Measurements from ENCODE around the gene ZSWIM3. TPM values are rescaled to one million over a fixed set of nuclear protein-coding genes. Genes with fewer than 3 reads are reported as not detected.

Gene ZSWIM3
- total and polyA plus RNA-seq, 2 donors (not counting 3 experiments of a cell fraction or from before 2014, with no cell fraction given) = 3.8 to 4.4 TPM

GRCh38 chr20:45917790-45918141 is 60.4 kb downstream of the ZSWIM3 start:
- CTCF ChIA-PET = interaction anchor here (1.8 to 2.8 kb wide), 2 partner anchors 10 to 16 kb away, joined by 6 to 19 read pairs; partner anchors contain the start of gene PCIF1
- no peaks in the 10 kb centered on the region for H3K27me3 ChIP-seq (ENCODE audit: control insufficient read depth in 2 of 2, insufficient read depth in 2 of 2, low read length in 2 of 2)
- no peak overlapping the region for H3K9ac ChIP-seq (replicated peaks; ENCODE audit: extremely low read depth, insufficient read depth, low read length)
- H2AFZ ChIP-seq (ENCODE audit: low read depth, low read length) = no peak overlapping the region
- POLR2A ChIA-PET = no interaction called here
- H3K36me3 ChIP-seq (ENCODE audit: control insufficient read depth in 2 of 2, extremely low read depth in 1 of 2, insufficient read depth in 2 of 2, low read length in 2 of 2) = no peaks in the 10 kb centered on the region
- H3K79me2 ChIP-seq (ENCODE audit: control insufficient read depth, insufficient read depth, low read length) = no peaks in the 10 kb centered on the region
- TF ChIP-seq GATA2 (IDR thresholded peaks at IDR 0.05; ENCODE audit: insufficient read depth, insufficient read length, low read depth, low read length) (no peak), MYC (IDR thresholded peaks at IDR 0.05; ENCODE audit: low read depth, low read length) (no peak), POLR2A (IDR thresholded peaks at IDR 0.05; ENCODE audit: low read depth, low read length) (no peak), POLR2AphosphoS5 (IDR thresholded peaks at IDR 0.05; ENCODE audit: insufficient read depth, low read depth, low read length) (no peak), JUN (IDR thresholded peaks at IDR 0.05; ENCODE audit: borderline replicate concordance, insufficient read depth, insufficient read length, low read depth) (no peak), EZH2 (IDR thresholded peaks at IDR 0.05; ENCODE audit: borderline replicate concordance, low read depth, low read length, severe bottlenecking) (no peak), MAX (IDR thresholded peaks at IDR 0.05; ENCODE audit: insufficient read depth, insufficient read length) (no peak), FOS (IDR thresholded peaks at IDR 0.05; ENCODE audit: borderline replicate concordance, insufficient read depth, low read length) (no peak)
- TF ChIP-seq, protein P1, sequence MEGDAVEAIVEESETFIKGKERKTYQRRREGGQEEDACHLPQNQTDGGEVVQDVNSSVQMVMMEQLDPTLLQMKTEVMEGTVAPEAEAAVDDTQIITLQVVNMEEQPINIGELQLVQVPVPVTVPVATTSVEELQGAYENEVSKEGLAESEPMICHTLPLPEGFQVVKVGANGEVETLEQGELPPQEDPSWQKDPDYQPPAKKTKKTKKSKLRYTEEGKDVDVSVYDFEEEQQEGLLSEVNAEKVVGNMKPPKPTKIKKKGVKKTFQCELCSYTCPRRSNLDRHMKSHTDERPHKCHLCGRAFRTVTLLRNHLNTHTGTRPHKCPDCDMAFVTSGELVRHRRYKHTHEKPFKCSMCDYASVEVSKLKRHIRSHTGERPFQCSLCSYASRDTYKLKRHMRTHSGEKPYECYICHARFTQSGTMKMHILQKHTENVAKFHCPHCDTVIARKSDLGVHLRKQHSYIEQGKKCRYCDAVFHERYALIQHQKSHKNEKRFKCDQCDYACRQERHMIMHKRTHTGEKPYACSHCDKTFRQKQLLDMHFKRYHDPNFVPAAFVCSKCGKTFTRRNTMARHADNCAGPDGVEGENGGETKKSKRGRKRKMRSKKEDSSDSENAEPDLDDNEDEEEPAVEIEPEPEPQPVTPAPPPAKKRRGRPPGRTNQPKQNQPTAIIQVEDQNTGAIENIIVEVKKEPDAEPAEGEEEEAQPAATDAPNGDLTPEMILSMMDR (IDR thresholded peaks at IDR 0.05; ENCODE audit: extremely low read depth in 1 of 2, insufficient read depth in 1 of 2, low read depth in 1 of 2, low read length in 2 of 2) = no peak
- no peak overlapping the region for H3K4me3 ChIP-seq (replicated peaks in 1 of 3; ENCODE audit: insufficient read depth in 1 of 3, low read depth in 1 of 3, low read length in 3 of 3)
- H3K9me3 ChIP-seq (replicated peaks; ENCODE audit: control insufficient read depth, insufficient read depth, low read length) = no peaks in the 10 kb centered on the region
- no peak overlapping the region for H3K4me2 ChIP-seq (ENCODE audit: insufficient read depth, low read length)
- no peaks in the 10 kb centered on the region for H3K9me1 ChIP-seq (replicated peaks; ENCODE audit: control insufficient read depth, extremely low read depth, insufficient read depth, low read length)
- intact Hi-C loops (cut with micrococcal nuclease) (loop anchor here (10.0 kb wide), 1 partner anchor 573 kb away; the partner anchor contains the start of gene SDC4), dilution Hi-C loops (cut with MboI; ENCODE audit: extremely low pct_ligation_motif_present, low sequenced_read_pairs) (no loop called here)
- no peaks in the 10 kb centered on the region for H4K20me1 ChIP-seq (replicated peaks; ENCODE audit: control insufficient read depth, extremely low read depth, insufficient read depth, low read length)
- H3K4me1 ChIP-seq (ENCODE audit: control insufficient read depth, extremely low read depth, insufficient read depth, low read length) = peaks cover 29% of the 10 kb centered on the region
- DNase-seq (ENCODE audit: low read depth, low spot score) (no peak), FAIRE-seq (no peak)
- no peak overlapping the region for H3K27ac ChIP-seq (ENCODE audit: insufficient read depth, low read depth, low read length)
- BruUV-seq (replicated peaks) = no TSS peak
